Measurements from ENCODE around the gene ZNRF2. TPM values are rescaled to one million over a fixed set of nuclear protein-coding genes. Genes with fewer than 3 reads are reported as not detected.

The ZNRF2 gene
- total RNA-seq, 4 donors from 2014 or later, result 23.8 to 39.3 (median 34.6) TPM

DNA sequence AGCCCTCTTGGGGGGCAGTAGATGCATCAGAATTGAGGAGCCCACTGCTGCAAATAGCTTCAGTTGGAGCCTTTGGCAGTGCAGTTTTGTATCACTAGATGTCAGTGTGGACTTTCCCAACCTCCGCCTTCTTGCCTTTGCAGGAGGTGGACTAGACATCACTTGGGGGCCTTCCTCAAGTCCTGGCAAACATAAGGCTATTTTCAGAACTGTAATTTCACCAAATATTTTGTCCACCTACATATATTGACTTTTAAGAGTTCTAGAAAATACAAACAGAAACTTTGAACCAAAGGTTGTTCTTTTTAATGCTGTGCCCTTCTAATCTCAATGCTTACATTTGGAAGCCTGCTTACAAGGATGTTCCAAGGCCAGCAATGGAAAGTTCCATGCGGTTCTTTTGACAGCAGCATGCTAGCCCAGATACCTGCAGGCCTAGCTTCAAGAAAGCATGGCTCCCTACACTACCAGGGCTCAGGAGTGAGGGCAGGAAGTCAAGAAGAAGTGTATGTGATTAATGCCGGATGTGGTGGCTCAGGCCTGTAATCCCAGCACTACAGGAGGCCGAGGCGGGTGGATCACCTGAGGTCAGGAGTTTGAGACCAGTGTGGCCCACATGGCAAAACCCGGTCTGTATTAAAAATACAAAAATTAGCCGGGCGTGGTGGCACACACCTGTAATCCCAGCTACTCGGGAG, 8.0 kb upstream of the ZNRF2 start:
- Histone ChIP-seq H3K27me3 (no peaks in the 10 kb centered on the region), H3K36me3 (no peaks in the 10 kb centered on the region), H3K9me3 (no peaks in the 10 kb centered on the region), H3K27ac (no peak overlapping the region), H3K4me1 (peaks cover 19% of the 10 kb centered on the region), H3K4me3 (no peak overlapping the region)
- DNase-seq (ENCODE audit: low spot score in 2 of 2), result no peak
- no peak for TF ChIP-seq POLR2A (IDR thresholded peaks at IDR 0.05)
- TF ChIP-seq, protein P1, sequence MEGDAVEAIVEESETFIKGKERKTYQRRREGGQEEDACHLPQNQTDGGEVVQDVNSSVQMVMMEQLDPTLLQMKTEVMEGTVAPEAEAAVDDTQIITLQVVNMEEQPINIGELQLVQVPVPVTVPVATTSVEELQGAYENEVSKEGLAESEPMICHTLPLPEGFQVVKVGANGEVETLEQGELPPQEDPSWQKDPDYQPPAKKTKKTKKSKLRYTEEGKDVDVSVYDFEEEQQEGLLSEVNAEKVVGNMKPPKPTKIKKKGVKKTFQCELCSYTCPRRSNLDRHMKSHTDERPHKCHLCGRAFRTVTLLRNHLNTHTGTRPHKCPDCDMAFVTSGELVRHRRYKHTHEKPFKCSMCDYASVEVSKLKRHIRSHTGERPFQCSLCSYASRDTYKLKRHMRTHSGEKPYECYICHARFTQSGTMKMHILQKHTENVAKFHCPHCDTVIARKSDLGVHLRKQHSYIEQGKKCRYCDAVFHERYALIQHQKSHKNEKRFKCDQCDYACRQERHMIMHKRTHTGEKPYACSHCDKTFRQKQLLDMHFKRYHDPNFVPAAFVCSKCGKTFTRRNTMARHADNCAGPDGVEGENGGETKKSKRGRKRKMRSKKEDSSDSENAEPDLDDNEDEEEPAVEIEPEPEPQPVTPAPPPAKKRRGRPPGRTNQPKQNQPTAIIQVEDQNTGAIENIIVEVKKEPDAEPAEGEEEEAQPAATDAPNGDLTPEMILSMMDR (IDR thresholded peaks at IDR 0.05), result peak in 1 of 2 donors; percentile 49
- WGBS, result 85% methylated on average over 9 of the region's 9 CpGs

DNA sequence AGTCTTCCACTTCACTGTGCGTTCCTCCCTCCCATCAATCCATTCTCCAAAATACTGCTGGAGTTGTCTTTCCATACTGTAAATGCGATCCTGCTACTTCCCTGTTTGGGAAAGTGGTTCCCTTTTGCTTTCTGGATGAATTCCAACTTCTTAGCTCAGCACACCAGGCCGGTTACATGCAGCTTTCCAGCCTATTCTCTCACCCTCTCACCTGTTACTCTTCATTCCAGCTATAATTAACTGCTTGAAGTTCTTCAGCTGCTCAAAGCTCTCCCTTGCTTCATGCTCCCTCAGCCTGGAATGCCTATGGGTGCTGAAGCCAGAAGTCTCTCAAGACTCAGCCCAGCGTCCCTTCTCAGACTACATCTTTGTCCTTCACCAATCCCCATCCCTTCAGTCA, 6.0 kb upstream of the ZNRF2 start:
- Histone ChIP-seq H3K4me1 (peaks cover 29% of the 10 kb centered on the region), H3K4me3 (no peak overlapping the region), H3K9me3 (no peaks in the 10 kb centered on the region), H3K36me3 (no peaks in the 10 kb centered on the region), H3K27me3 (no peaks in the 10 kb centered on the region), H3K27ac (peak overlapping the region; percentile 8)
- TF ChIP-seq POLR2AphosphoS5 (IDR thresholded peaks at IDR 0.05), result no peak
- TF ChIP-seq POLR2A (IDR thresholded peaks at IDR 0.05), result no peak
- TF ChIP-seq, protein P1 (IDR thresholded peaks at IDR 0.05), result no peak
- TF ChIP-seq EP300 (IDR thresholded peaks at IDR 0.05), result no peak
- 61% methylated on average over 4 of the region's 4 CpGs for WGBS
- DNase-seq (ENCODE audit: low spot score in 2 of 2), result no peak

DNA sequence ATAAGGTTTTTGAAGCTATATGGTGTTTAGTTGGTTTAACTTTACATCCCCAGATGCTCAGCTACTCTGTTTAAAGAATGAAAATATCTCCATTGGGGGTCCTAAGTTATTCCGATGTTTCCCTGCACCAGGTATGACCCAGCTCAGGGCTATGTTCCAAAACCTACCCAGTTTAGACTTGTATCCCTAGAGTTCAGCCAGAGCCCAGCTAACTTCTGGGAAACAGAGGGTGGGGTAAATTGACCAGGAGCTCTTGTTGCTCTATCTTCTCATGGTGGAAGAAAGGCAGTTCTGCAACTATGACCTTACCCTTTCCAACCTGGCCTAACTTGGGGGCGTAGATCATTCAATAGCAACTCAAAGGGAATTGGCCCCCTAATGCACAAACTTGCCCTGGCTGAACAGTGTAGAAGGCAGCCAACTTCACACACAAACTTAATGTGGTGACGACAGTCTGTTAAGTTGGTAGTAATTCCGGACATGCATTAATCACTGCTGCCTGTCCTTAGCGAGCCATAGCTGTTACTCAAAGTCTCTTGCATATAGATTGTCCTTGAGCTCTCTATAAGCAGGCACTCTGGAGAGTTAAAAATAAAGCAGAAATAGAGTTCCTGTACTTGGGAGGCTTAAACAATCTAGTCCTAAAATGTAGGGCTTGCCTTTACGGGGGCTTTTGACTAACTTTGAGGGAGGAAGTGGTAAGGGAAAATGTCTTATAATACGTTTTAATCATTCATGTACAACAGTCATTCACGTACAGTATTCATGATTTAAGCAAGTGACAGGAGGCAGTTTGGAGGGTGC, 5.3 kb upstream of the ZNRF2 start:
- H3K9me3 ChIP-seq, result no peaks in the 10 kb centered on the region
- H3K4me3 ChIP-seq, result no peak overlapping the region
- H3K4me1 ChIP-seq, result peaks cover 36% of the 10 kb centered on the region
- WGBS, result 71% methylated on average over 8 of the region's 8 CpGs
- TF ChIP-seq, protein P1 (IDR thresholded peaks at IDR 0.05), result no peak
- TF ChIP-seq POLR2A (IDR thresholded peaks at IDR 0.05), result no peak
- TF ChIP-seq POLR2AphosphoS5 (IDR thresholded peaks at IDR 0.05), result no peak
- TF ChIP-seq EP300 (IDR thresholded peaks at IDR 0.05), result no peak
- peak overlapping the region; percentile 8 for H3K27ac ChIP-seq
- H3K27me3 ChIP-seq, result no peaks in the 10 kb centered on the region
- no peak for DNase-seq (ENCODE audit: low spot score in 2 of 2)
- no peaks in the 10 kb centered on the region for H3K36me3 ChIP-seq

DNA sequence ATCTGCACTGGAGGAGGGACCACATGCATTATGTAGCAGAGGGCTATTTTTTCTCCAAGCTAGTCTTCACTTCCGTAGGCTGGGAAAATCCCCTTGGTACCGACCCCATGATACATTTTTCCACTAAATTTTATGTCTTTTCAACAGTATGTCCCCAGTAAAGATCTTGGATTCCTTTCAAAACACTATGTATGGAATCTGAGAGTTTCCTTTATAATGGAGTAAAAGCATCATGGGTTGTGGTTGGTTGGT, 4.8 kb upstream of the ZNRF2 start:
- Histone ChIP-seq H3K27ac (no peak overlapping the region), H3K4me1 (peaks cover 36% of the 10 kb centered on the region)

DNA sequence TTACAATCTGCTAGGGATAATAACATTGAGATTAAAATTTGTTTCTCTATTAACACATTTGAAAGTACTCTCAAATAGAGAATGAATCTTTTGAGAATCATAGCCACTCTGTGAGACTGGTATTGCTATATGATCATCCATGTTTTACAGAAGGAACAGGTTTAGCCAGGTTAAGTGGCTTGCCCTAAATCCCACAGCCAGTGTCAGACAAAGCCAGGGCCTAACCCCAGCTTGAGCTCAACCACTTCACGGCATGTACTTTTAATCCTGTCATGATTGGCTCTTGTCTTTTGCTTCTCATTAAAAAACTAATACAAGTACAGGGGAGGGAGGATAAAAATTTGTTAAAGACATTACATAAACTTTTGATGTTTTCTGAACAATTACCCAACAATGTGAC, 3.8 kb upstream of the ZNRF2 start:
- TF ChIP-seq POLR2AphosphoS5 (IDR thresholded peaks at IDR 0.05) (no peak), EP300 (IDR thresholded peaks at IDR 0.05) (no peak), POLR2A (IDR thresholded peaks at IDR 0.05) (no peak)
- TF ChIP-seq, protein P1 (IDR thresholded peaks at IDR 0.05), result no peak
- no peak overlapping the region for H3K4me3 ChIP-seq
- H3K36me3 ChIP-seq, result no peaks in the 10 kb centered on the region
- WGBS, result 67% methylated on average over 1 of the region's 1 CpG
- no peak for DNase-seq (ENCODE audit: low spot score in 2 of 2)
- no peaks in the 10 kb centered on the region for H3K9me3 ChIP-seq
- H3K27ac ChIP-seq, result peak overlapping the region; percentile 10
- no peaks in the 10 kb centered on the region for H3K27me3 ChIP-seq
- peaks cover 36% of the 10 kb centered on the region for H3K4me1 ChIP-seq

More for the DNA sequence above, 4.8 kb upstream of the ZNRF2 start:
- no peak for DNase-seq (ENCODE audit: low spot score in 2 of 2)
- Histone ChIP-seq H3K4me3 (no peak overlapping the region), H3K36me3 (no peaks in the 10 kb centered on the region), H3K9me3 (no peaks in the 10 kb centered on the region), H3K27me3 (no peaks in the 10 kb centered on the region)
- TF ChIP-seq POLR2A (IDR thresholded peaks at IDR 0.05), result no peak
- no peak for TF ChIP-seq POLR2AphosphoS5 (IDR thresholded peaks at IDR 0.05)
- TF ChIP-seq, protein P1 (IDR thresholded peaks at IDR 0.05), result no peak
- TF ChIP-seq EP300 (IDR thresholded peaks at IDR 0.05), result no peak
- WGBS, result 66% methylated on average over 2 of the region's 2 CpGs
